Nephron (organoid): Measurements from ENCODE around the gene ANKK1.

Source experiments
- H3K27ac Mint-ChIP-seq, 3 experiments: 2 replicates each; pipeline ENCODE4 v1.8.0; 2020; ENCODE audit warnings: mixed read lengths in 3 of 3, mild to moderate bottlenecking in 2 of 3, moderate library complexity in 1 of 3
- H3K27me3 Mint-ChIP-seq: 2 replicates; pipeline ENCODE4 v1.8.0; 2021; ENCODE audit warnings: low read depth, mild to moderate bottlenecking, moderate library complexity, mixed read lengths
- H3K36me3 Mint-ChIP-seq: 2 replicates; pipeline ENCODE4 v1.8.0; 2020; ENCODE audit warnings: low read depth, mixed read lengths
- H3K4me1 Mint-ChIP-seq: 2 replicates; pipeline ENCODE4 v1.8.0; 2020; ENCODE audit warnings: mixed read lengths
- H3K4me3 Mint-ChIP-seq, 3 experiments: 2 replicates each; pipeline ENCODE4 v1.8.0; 2020; ENCODE audit warnings: mild to moderate bottlenecking in 3 of 3, mixed read lengths in 3 of 3, moderate library complexity in 2 of 3
- H3K9me3 Mint-ChIP-seq: 2 replicates; pipeline ENCODE4 v1.8.0; 2020; ENCODE audit warnings: mixed read lengths
- CTCF ChIP-seq, 3 experiments: fragments of 200-600 bp; sonication (generic); IDR thresholded peaks; one replicate each; pipeline ENCODE4 v1.5.0; 2021; ENCODE audit warnings: antibody characterized with exemption in 3 of 3; ENCODE audit not compliant: unreplicated experiment in 3 of 3

Gene ANKK1

GRCh38 chr11:113373981-113374560 lies 13.5 kb upstream of the ANKK1 start:
- Mint-ChIP-seq H3K9me3 (no peaks in the 10 kb centered on the region), H3K36me3 (no peaks in the 10 kb centered on the region), H3K4me3 (no peak overlapping the region), H3K27ac (no peak overlapping the region), H3K27me3 (no peaks in the 10 kb centered on the region), H3K4me1 (peaks cover 9% of the 10 kb centered on the region)
- TF ChIP-seq CTCF (IDR thresholded peaks at IDR 0.05; ENCODE audit: unreplicated experiment in 3 of 3): no peak

GRCh38 chr11:113375402-113375801 lies 12.2 kb upstream of the ANKK1 start:
- no peak for TF ChIP-seq CTCF (IDR thresholded peaks at IDR 0.05; ENCODE audit: unreplicated experiment in 3 of 3)
- no peak overlapping the region for H3K4me3 Mint-ChIP-seq
- H3K4me1 Mint-ChIP-seq: peaks cover 9% of the 10 kb centered on the region
- no peaks in the 10 kb centered on the region for H3K36me3 Mint-ChIP-seq
- no peak overlapping the region for H3K27ac Mint-ChIP-seq
- no peaks in the 10 kb centered on the region for H3K9me3 Mint-ChIP-seq
- H3K27me3 Mint-ChIP-seq: no peaks in the 10 kb centered on the region

- no peaks in the 10 kb centered on the region for H3K27me3 Mint-ChIP-seq
- H3K4me1 Mint-ChIP-seq: peaks cover 9% of the 10 kb centered on the region
- peak overlapping the region in 1 of 3 experiments; percentile 51 for H3K27ac Mint-ChIP-seq
- H3K4me3 Mint-ChIP-seq: no peak overlapping the region
- no peak for TF ChIP-seq CTCF (IDR thresholded peaks at IDR 0.05; ENCODE audit: unreplicated experiment in 3 of 3)
- no peaks in the 10 kb centered on the region for H3K9me3 Mint-ChIP-seq
- H3K36me3 Mint-ChIP-seq: no peaks in the 10 kb centered on the region
Measured at GRCh38 chr11:113376156-113376555, 11.4 kb upstream of the ANKK1 start.

GRCh38 chr11:113377681-113378412 lies 9.7 kb upstream of the ANKK1 start:
- Mint-ChIP-seq H3K4me3 (no peak overlapping the region), H3K27me3 (no peaks in the 10 kb centered on the region), H3K36me3 (no peaks in the 10 kb centered on the region), H3K27ac (no peak overlapping the region), H3K9me3 (no peaks in the 10 kb centered on the region), H3K4me1 (peaks cover 9% of the 10 kb centered on the region)
- TF ChIP-seq CTCF (IDR thresholded peaks at IDR 0.05; ENCODE audit: unreplicated experiment in 3 of 3): no peak

GRCh38 chr11:113378692-113379091 lies 8.9 kb upstream of the ANKK1 start:
- Mint-ChIP-seq H3K4me1 (peaks cover 9% of the 10 kb centered on the region), H3K4me3 (no peak overlapping the region), H3K27me3 (no peaks in the 10 kb centered on the region), H3K27ac (no peak overlapping the region), H3K9me3 (no peaks in the 10 kb centered on the region), H3K36me3 (no peaks in the 10 kb centered on the region)
- TF ChIP-seq CTCF (IDR thresholded peaks at IDR 0.05; ENCODE audit: unreplicated experiment in 3 of 3): no peak

- no peak for TF ChIP-seq CTCF (IDR thresholded peaks at IDR 0.05; ENCODE audit: unreplicated experiment in 3 of 3)
- H3K36me3 Mint-ChIP-seq: no peaks in the 10 kb centered on the region
- no peak overlapping the region for H3K27ac Mint-ChIP-seq
- no peaks in the 10 kb centered on the region for H3K9me3 Mint-ChIP-seq
- no peak overlapping the region for H3K4me3 Mint-ChIP-seq
- peaks cover 15% of the 10 kb centered on the region for H3K27me3 Mint-ChIP-seq
- peaks cover 4% of the 10 kb centered on the region for H3K4me1 Mint-ChIP-seq
Measured at GRCh38 chr11:113382121-113382520, 5.5 kb upstream of the ANKK1 start.
